HepG2 (cell line): ENCODE results near the gene ATP8B1. TPM values are rescaled to one million over a fixed set of nuclear protein-coding genes. Genes with fewer than 3 reads are reported as not detected.

Source experiments
- ATAC-seq: fragments of 200-7000 bp; cut with Tn5 transposase; 3 replicates; pipeline ENCODE4 v1.9.1; 2020; ENCODE audit warnings: mild to moderate bottlenecking, moderate library complexity
- BruUV-seq: library from RNA; stranded (reverse); fragments of 400-500 nt; replicated peaks from 2 replicates; lab custom pipeline; 2021; lab: Mats Ljungman, UMichigan
- CTCF ChIA-PET: fragments of 300-600 bp; formaldehyde crosslinking; extraction: SDS; loops from one replicate; lab custom pipeline; 2021; ENCODE audit warnings: low total read pairs, inconsistent platforms, low intra/inter-chr PET ratio; lab: Yijun Ruan, JAX
- POLR2A ChIA-PET: fragments of 350-600 bp; sonication (Branson Sonifier 250); formaldehyde crosslinking; loops from one replicate; lab custom pipeline; 2020; ENCODE audit warnings: antibody characterized with exemption, inconsistent platforms; lab: Yijun Ruan, JAX
- DNase-seq: peaks from one replicate; pipeline ENCODE4 v3.0.0-alpha.2; 2015; ENCODE audit warnings: low spot score
- FAIRE-seq: peaks from 3 replicates; lab custom pipeline; 2011; peaks lifted over from hg19 to GRCh38; lab: Jason Lieb, UNC
- H2AFZ ChIP-seq: one replicate; pipeline ENCODE4 v1.6.1; 2011; ENCODE audit warnings: low read length, inconsistent platforms
- H3K27ac ChIP-seq: fragments of 300-600 bp; 3 replicates; pipeline ENCODE4 v1.8.0; 2011; ENCODE audit warnings: mixed run types, mild to moderate bottlenecking, mixed read lengths, low read length, inconsistent platforms; ENCODE audit not compliant: insufficient read depth; ENCODE audit errors: extremely low read length
- H3K27me3 ChIP-seq, 2 experiments: fragments of 200-600 bp in 1 of 2; 2 replicates in 1 of 2; 3 replicates in 1 of 2; pipeline versions ENCODE4 v1.6.0 to v1.8.0; 2011; ENCODE audit warnings: low read length in 2 of 2, mild to moderate bottlenecking in 2 of 2, moderate library complexity in 2 of 2, inconsistent platforms in 1 of 2; ENCODE audit not compliant: insufficient read depth in 2 of 2, control insufficient read depth in 1 of 2
- H3K36me3 ChIP-seq, 2 experiments: fragments of 200-600 bp in 1 of 2; replicated peaks in 1 of 2; 2 replicates in 1 of 2; 3 replicates in 1 of 2; pipeline versions ENCODE4 v1.5.1 to v1.8.0; 2011; ENCODE audit warnings: low read length in 2 of 2, inconsistent platforms in 1 of 2; ENCODE audit not compliant: insufficient read depth in 2 of 2, control insufficient read depth in 1 of 2
- H3K4me1 ChIP-seq: 2 replicates; pipeline ENCODE4 v1.5.1; 2012; ENCODE audit warnings: low read length, inconsistent platforms; ENCODE audit not compliant: insufficient read depth
- H3K4me2 ChIP-seq: 2 replicates; pipeline ENCODE4 v1.6.0; 2011; ENCODE audit warnings: low read depth, low read length, inconsistent platforms
- H3K4me3 ChIP-seq, 3 experiments: fragments of 200-600 bp in 1 of 3; sonication (generic), shearing (Covaris generic) in 1 of 3; replicated peaks in 1 of 3; 2 replicates each; pipeline ENCODE4 v1.5.1; 2011 to 2016; ENCODE audit warnings: low read length in 3 of 3, inconsistent platforms in 2 of 3, low read depth in 2 of 3, mild to moderate bottlenecking in 2 of 3, control low read depth in 1 of 3, mixed read lengths in 1 of 3; ENCODE audit not compliant: insufficient read depth in 1 of 3
- H3K79me2 ChIP-seq: one replicate; pipeline ENCODE4 v1.6.1; 2011; ENCODE audit warnings: low read length, inconsistent platforms; ENCODE audit not compliant: insufficient read depth
- H3K9ac ChIP-seq: 2 replicates; pipeline ENCODE4 v1.6.0; 2011; ENCODE audit warnings: mild to moderate bottlenecking, low read depth, low read length, inconsistent platforms; ENCODE audit not compliant: insufficient read depth
- H3K9me3 ChIP-seq: 2 replicates; pipeline ENCODE4 v1.5.1; 2012; ENCODE audit warnings: mild to moderate bottlenecking, low read length
- H4K20me1 ChIP-seq: 2 replicates; pipeline ENCODE4 v1.6.0; 2011; ENCODE audit warnings: inconsistent platforms, mild to moderate bottlenecking, low read length, moderate library complexity; ENCODE audit not compliant: insufficient read depth
- ARID2 ChIP-seq: sonication (generic); formaldehyde crosslinking; IDR thresholded peaks from 2 replicates; pipeline ENCODE4 v1.8.1; 2022; ENCODE audit warnings: mild to moderate bottlenecking, missing genetic modification reagents, borderline replicate concordance
- ATF1 ChIP-seq: IDR thresholded peaks from 2 replicates; pipeline ENCODE4 v1.6.1; 2016; ENCODE audit warnings: mild to moderate bottlenecking, control low read depth
- CREB1 ChIP-seq, 2 experiments: fragments of 450-650 bp in 1 of 2; IDR thresholded peaks; 2 replicates each; pipeline ENCODE4 v1.6.1; 2016 to 2017; ENCODE audit warnings: control low read depth in 1 of 2, mild to moderate bottlenecking in 1 of 2, missing compliant biosample characterization in 1 of 2, missing genetic modification characterization in 1 of 2
- FOSL2 ChIP-seq: sonication (generic); formaldehyde crosslinking; IDR thresholded peaks from 2 replicates; pipeline ENCODE4 v1.4.0; 2020; ENCODE audit warnings: missing genetic modification reagents
- JUN ChIP-seq: sonication (generic); formaldehyde crosslinking; IDR thresholded peaks from 2 replicates; pipeline ENCODE4 v1.4.0; 2020; ENCODE audit warnings: mild to moderate bottlenecking, missing genetic modification reagents
- MIER2 ChIP-seq: IDR thresholded peaks from 2 replicates; pipeline ENCODE4 v1.6.1; 2016; ENCODE audit warnings: missing biosample characterization, missing genetic modification reagents
- SATB2 ChIP-seq: sonication (generic); formaldehyde crosslinking; IDR thresholded peaks from 2 replicates; pipeline ENCODE4 v1.5.0; 2020; ENCODE audit warnings: missing genetic modification reagents
- SIN3A ChIP-seq: IDR thresholded peaks from 2 replicates; pipeline ENCODE4 v1.6.1; 2011; ENCODE audit warnings: low read depth, mild to moderate bottlenecking, control low read depth, low read length, borderline replicate concordance
- SRF ChIP-seq: IDR thresholded peaks from 2 replicates; pipeline ENCODE4 v1.6.1; 2011; ENCODE audit warnings: mild to moderate bottlenecking, low read depth, low read length, moderate library complexity
- ZNF496 ChIP-seq: sonication (generic); formaldehyde crosslinking; IDR thresholded peaks from 2 replicates; pipeline ENCODE4 v1.8.1; 2023; ENCODE audit warnings: mild to moderate bottlenecking, moderate library complexity, missing genetic modification reagents; ENCODE audit not compliant: insufficient replicate concordance
- ZNF567 ChIP-seq: sonication (generic); formaldehyde crosslinking; IDR thresholded peaks from 2 replicates; pipeline ENCODE4 v1.8.1; 2023; ENCODE audit warnings: mild to moderate bottlenecking, missing genetic modification reagents, borderline replicate concordance
- WGBS: methylation state at CpG from one replicate; pipeline ENCODE4 v1.1.6; 2017; ENCODE audit warnings: low lambda C conversion rate; 5-methylcytosine and 5-hydroxymethylcytosine counted together
- in situ Hi-C: cut with HindIII; loops from 2 replicates; pipeline ENCODE4 v1.10.0; 2017; ENCODE audit warnings: low pct_unique_long_range_greater_than_20kb; ENCODE audit not compliant: extremely low pct_ligation_motif_present
- intact Hi-C: fragments of 100-400 bp; cut with micrococcal nuclease; formaldehyde crosslinking; loops from one replicate; pipeline ENCODE4 v1.10.0; 2022; ENCODE audit not compliant: unreplicated experiment
- polyA plus RNA-seq, 8 experiments: library from polyadenylated mRNA; depleted of rRNA in 3 of 8; stranded (reverse) in 7 of 8; unstranded in 1 of 8; fragments of >200 nt; fragmentation: Illumina TruSeq in 4 of 8; extraction: Trizol in 4 of 8; gene quantifications; 2 replicates each; pipeline versions ENCODE4 v1.2.1 to v1.2.3, GENCODE V29; 2011 to 2016; ENCODE audit warnings: low read depth in 4 of 8, missing spikeins in 1 of 8, mixed read lengths in 1 of 8; ENCODE audit not compliant: insufficient read depth in 1 of 8
- total RNA-seq, 5 experiments: library from RNA; depleted of rRNA; stranded (reverse); fragments of >200 nt; fragmentation: Illumina TruSeq; extraction: Trizol; gene quantifications; 2 replicates each; pipeline ENCODE4 v1.2.3, GENCODE V29; 2016; ENCODE audit warnings: low read depth in 1 of 5
- TF ChIP-seq, protein P1 (sequence below): sonication (generic); IDR thresholded peaks from 2 replicates; pipeline ENCODE4 v1.6.1; 2016; ENCODE audit warnings: low read depth, borderline replicate concordance
- TF ChIP-seq, protein P2 (sequence below): sonication (generic); formaldehyde crosslinking; IDR thresholded peaks from 2 replicates; pipeline ENCODE4 v1.4.0; 2020; ENCODE audit warnings: mild to moderate bottlenecking, missing genetic modification reagents
- TF ChIP-seq, protein P3 (sequence below): sonication (generic); formaldehyde crosslinking; IDR thresholded peaks from 2 replicates; pipeline ENCODE4 v1.4.0; 2020; ENCODE audit warnings: mild to moderate bottlenecking, missing genetic modification reagents

Gene ATP8B1
- total and polyA plus RNA-seq, 2 of the 13 experiments (the other 11 are each of a cell fraction or from before 2014, with no cell fraction given): 2.8 to 4.0 TPM

DNA sequence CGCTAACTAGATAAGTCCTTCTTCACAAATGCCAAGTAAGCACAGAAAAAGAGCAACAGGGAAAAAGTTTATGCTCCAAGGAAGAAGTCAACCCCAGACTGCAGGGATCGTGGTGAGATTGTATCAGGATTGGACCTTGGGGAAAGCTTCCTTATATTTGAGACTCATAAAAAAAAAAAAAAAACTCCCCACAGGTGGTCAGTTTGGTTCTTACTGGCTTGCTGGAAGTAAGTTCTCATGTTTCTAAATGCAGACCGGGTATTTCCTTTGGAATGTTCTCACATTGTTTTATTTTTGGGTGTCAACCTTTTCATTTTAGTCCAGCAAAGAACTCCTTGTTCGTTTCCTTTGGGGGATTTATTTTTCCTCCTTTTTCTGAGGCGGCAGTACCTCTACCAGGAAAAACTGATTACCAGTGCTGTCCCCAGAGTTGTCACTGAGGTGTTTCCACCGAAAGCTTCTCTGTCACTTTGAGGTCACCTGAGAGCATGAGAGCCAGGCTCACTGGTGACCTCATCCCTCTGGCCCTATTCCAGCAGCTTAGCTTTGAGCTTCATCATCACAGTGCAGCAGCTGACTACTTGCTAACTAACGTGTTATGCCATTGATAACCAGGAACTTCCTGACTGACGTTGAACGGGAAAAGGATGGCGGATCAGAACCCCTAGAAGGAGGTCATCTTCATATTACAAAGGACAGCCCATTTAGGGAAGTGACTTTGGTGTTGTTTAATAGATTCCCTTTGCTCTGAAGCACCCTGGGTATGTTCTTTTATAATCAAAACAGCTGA is 16.8 kb upstream of the ATP8B1 start (continued):
- TF ChIP-seq, protein P1, sequence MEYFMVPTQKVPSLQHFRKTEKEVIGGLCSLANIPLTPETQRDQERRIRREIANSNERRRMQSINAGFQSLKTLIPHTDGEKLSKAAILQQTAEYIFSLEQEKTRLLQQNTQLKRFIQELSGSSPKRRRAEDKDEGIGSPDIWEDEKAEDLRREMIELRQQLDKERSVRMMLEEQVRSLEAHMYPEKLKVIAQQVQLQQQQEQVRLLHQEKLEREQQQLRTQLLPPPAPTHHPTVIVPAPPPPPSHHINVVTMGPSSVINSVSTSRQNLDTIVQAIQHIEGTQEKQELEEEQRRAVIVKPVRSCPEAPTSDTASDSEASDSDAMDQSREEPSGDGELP: peak; percentile 58; the same call in 1 of the 2 replicates
- TF ChIP-seq JUN (CRISPR knock-in tag) (peak; percentile 39; the same call in 1 of the 2 replicates), FOSL2 (CRISPR knock-in tag) (peak; percentile 78), CREB1 (IDR thresholded peaks at IDR 0.05) (peak; percentile 52; the same call in 1 of the 2 replicates), CREB1 (CRISPR knock-in tag; IDR thresholded peaks at IDR 0.05) (peak; percentile 42; the same call in 1 of the 2 replicates), ZNF496 (CRISPR knock-in tag) (no peak), ARID2 (CRISPR knock-in tag) (no peak)
- TF ChIP-seq, all 625 proteins: peak for 19

DNA sequence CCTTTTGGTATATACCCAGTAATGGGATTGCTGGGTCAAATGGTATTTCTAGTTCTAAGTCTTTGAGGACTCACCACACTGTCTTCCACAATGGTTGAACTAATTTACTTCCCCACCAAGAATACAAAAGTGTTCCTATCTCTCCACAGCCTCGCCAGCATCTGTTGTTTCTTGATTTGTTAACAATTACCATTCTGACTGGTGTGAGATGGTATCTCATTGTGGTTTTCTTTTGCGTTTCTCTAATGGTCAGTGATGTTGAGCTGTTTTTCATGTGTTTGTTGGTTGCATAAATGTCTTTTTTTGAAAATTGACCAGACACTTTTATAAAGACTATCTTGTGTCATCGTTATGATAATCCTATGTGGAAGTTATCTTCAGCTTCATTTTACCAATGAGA is 16.0 kb upstream of the ATP8B1 start:
- in situ Hi-C loops (no loop called here), intact Hi-C loops (loop anchor here (5.0 to 10.0 kb wide), 2 partner anchors 107 to 194 kb away; partner anchors contain the start of gene NARS1)
- Histone ChIP-seq H3K4me3 (no peak overlapping the region), H3K9me3 (no peaks in the 10 kb centered on the region), H3K79me2 (no peaks in the 10 kb centered on the region), H4K20me1 (no peaks in the 10 kb centered on the region), H3K27me3 (no peaks in the 10 kb centered on the region; a peak in 1 of 5 replicates), H3K9ac (no peak overlapping the region), H3K27ac (no peak overlapping the region), H3K4me1 (peaks cover 26% of the 10 kb centered on the region), H2AFZ (no peak overlapping the region), H3K36me3 (no peaks in the 10 kb centered on the region), H3K4me2 (no peak overlapping the region)
- ChIA-PET CTCF (no interaction called here), POLR2A (no interaction called here)
- FAIRE-seq (no peak), ATAC-seq (no peak), DNase-seq (no peak)
- no TSS peak for BruUV-seq
- WGBS: 60% methylated on average over 3 of the region's 3 CpGs
- TF ChIP-seq, protein P2, sequence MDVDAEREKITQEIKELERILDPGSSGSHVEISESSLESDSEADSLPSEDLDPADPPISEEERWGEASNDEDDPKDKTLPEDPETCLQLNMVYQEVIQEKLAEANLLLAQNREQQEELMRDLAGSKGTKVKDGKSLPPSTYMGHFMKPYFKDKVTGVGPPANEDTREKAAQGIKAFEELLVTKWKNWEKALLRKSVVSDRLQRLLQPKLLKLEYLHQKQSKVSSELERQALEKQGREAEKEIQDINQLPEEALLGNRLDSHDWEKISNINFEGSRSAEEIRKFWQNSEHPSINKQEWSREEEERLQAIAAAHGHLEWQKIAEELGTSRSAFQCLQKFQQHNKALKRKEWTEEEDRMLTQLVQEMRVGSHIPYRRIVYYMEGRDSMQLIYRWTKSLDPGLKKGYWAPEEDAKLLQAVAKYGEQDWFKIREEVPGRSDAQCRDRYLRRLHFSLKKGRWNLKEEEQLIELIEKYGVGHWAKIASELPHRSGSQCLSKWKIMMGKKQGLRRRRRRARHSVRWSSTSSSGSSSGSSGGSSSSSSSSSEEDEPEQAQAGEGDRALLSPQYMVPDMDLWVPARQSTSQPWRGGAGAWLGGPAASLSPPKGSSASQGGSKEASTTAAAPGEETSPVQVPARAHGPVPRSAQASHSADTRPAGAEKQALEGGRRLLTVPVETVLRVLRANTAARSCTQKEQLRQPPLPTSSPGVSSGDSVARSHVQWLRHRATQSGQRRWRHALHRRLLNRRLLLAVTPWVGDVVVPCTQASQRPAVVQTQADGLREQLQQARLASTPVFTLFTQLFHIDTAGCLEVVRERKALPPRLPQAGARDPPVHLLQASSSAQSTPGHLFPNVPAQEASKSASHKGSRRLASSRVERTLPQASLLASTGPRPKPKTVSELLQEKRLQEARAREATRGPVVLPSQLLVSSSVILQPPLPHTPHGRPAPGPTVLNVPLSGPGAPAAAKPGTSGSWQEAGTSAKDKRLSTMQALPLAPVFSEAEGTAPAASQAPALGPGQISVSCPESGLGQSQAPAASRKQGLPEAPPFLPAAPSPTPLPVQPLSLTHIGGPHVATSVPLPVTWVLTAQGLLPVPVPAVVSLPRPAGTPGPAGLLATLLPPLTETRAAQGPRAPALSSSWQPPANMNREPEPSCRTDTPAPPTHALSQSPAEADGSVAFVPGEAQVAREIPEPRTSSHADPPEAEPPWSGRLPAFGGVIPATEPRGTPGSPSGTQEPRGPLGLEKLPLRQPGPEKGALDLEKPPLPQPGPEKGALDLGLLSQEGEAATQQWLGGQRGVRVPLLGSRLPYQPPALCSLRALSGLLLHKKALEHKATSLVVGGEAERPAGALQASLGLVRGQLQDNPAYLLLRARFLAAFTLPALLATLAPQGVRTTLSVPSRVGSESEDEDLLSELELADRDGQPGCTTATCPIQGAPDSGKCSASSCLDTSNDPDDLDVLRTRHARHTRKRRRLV (CRISPR knock-in tag): no peak
- TF ChIP-seq SIN3A (no peak), ZNF567 (CRISPR knock-in tag) (no peak), SRF (no peak), MIER2 (CRISPR knock-in tag) (no peak), ATF1 (CRISPR knock-in tag) (no peak), SATB2 (CRISPR knock-in tag) (no peak)
- TF ChIP-seq, protein P3, sequence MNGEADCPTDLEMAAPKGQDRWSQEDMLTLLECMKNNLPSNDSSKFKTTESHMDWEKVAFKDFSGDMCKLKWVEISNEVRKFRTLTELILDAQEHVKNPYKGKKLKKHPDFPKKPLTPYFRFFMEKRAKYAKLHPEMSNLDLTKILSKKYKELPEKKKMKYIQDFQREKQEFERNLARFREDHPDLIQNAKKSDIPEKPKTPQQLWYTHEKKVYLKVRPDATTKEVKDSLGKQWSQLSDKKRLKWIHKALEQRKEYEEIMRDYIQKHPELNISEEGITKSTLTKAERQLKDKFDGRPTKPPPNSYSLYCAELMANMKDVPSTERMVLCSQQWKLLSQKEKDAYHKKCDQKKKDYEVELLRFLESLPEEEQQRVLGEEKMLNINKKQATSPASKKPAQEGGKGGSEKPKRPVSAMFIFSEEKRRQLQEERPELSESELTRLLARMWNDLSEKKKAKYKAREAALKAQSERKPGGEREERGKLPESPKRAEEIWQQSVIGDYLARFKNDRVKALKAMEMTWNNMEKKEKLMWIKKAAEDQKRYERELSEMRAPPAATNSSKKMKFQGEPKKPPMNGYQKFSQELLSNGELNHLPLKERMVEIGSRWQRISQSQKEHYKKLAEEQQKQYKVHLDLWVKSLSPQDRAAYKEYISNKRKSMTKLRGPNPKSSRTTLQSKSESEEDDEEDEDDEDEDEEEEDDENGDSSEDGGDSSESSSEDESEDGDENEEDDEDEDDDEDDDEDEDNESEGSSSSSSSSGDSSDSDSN (CRISPR knock-in tag): no peak
